SIG-M5 treated with dmso at 0.1 percent for 504 hours (cell line): ENCODE results near the gene CDC5L.

Source experiments
- DNase-seq: peaks from one replicate; lab custom pipeline; 2025; ENCODE audit not compliant: unreplicated experiment; lab: John Stamatoyannopoulos, UW

The CDC5L gene

GRCh38 chr6:44473393-44474189 lies 86.1 kb downstream of the CDC5L start:
- DNase-seq = no peak

GRCh38 chr6:44474190-44474631 lies 86.7 kb downstream of the CDC5L start:
- no peak for DNase-seq

- no peak for DNase-seq
Measured at GRCh38 chr6:44474643-44475042, 87.1 kb downstream of the CDC5L start.

GRCh38 chr6:44475417-44475778 lies 87.9 kb downstream of the CDC5L start:
- no peak for DNase-seq

GRCh38 chr6:44475779-44476434 lies 88.4 kb downstream of the CDC5L start:
- DNase-seq = peak; percentile 16

- DNase-seq = no peak
Measured at GRCh38 chr6:44476849-44477248, 89.3 kb downstream of the CDC5L start.

- no peak for DNase-seq
Measured at GRCh38 chr6:44477293-44477894, 89.9 kb downstream of the CDC5L start.

- no peak for DNase-seq
Measured at GRCh38 chr6:44478158-44478557, 90.7 kb downstream of the CDC5L start.

- no peak for DNase-seq
Measured at GRCh38 chr6:44478591-44479254, 91.2 kb downstream of the CDC5L start.

GRCh38 chr6:44480097-44480541 lies 92.6 kb downstream of the CDC5L start:
- no peak for DNase-seq

GRCh38 chr6:44481056-44481455 lies 93.5 kb downstream of the CDC5L start:
- no peak for DNase-seq

GRCh38 chr6:44481760-44482159 lies 94.3 kb downstream of the CDC5L start:
- DNase-seq = no peak

- DNase-seq = no peak
Measured at GRCh38 chr6:44485601-44486401, 98.3 kb downstream of the CDC5L start.

GRCh38 chr6:44487002-44487401 lies 99.5 kb downstream of the CDC5L start:
- no peak for DNase-seq

GRCh38 chr6:44487586-44487985 lies 100.1 kb downstream of the CDC5L start:
- DNase-seq = no peak

- DNase-seq = no peak
Measured at GRCh38 chr6:44489910-44490604, 102.6 kb downstream of the CDC5L start.

- no peak for DNase-seq
Measured at GRCh38 chr6:44493132-44493531, 105.6 kb downstream of the CDC5L start.

- DNase-seq = no peak
Measured at GRCh38 chr6:44493593-44493992, 106.1 kb downstream of the CDC5L start.

- DNase-seq = no peak
Measured at GRCh38 chr6:44494011-44494501, 106.5 kb downstream of the CDC5L start.
